Right lobe of liver (tissue), 6 donors: Measurements from ENCODE around the gene SPAG6. TPM values are rescaled to one million over a fixed set of nuclear protein-coding genes. Genes with fewer than 3 reads are reported as not detected.
A peak's percentile ranks its signal among the peaks of the same experiment; 100 is the strongest.

Experiments used
- ATAC-seq, 4 donors: fragments of 200-7000 bp; cut with Tn5 transposase; one replicate each; pipeline ENCODE4 v1.9.1; 2020; ENCODE audit warnings: mild to moderate bottlenecking in 4 of 4, moderate library complexity in 4 of 4
- DNase-seq, 3 donors: peaks; one replicate each; pipeline ENCODE4 v3.0.0-alpha.2; 2020
- H3K27ac ChIP-seq, 3 donors: fragments of 200-600 bp; one replicate each; pipeline ENCODE4 v1.8.0; 2022
- H3K27me3 ChIP-seq, 2 donors: fragments of 200-600 bp; one replicate each; pipeline ENCODE4 v1.8.0; 2022
- H3K36me3 ChIP-seq, 4 donors: fragments of 200-600 bp; sonication (generic) in 1 of 4; one replicate each; pipeline versions ENCODE4 v1.5.1 to v1.8.0; 2017 to 2022; ENCODE audit warnings: control low read depth in 1 of 4
- H3K4me1 ChIP-seq, 4 donors: fragments of 200-600 bp; sonication (generic) in 1 of 4; one replicate each; pipeline versions ENCODE4 v1.5.1 to v1.8.0; 2017 to 2022; ENCODE audit warnings: control low read depth in 1 of 4
- H3K4me3 ChIP-seq, 3 donors: fragments of 200-600 bp; one replicate each; pipeline ENCODE4 v1.8.0; 2022
- H3K9me3 ChIP-seq, 4 donors: fragments of 200-600 bp; sonication (generic) in 1 of 4; one replicate each; pipeline versions ENCODE4 v1.5.1 to v1.8.0; 2017 to 2022; ENCODE audit warnings: control low read depth in 1 of 4
- CTCF ChIP-seq, 4 donors: fragments of 200-600 bp in 3 of 4; fragments of 450-650 bp in 1 of 4; IDR thresholded peaks; one replicate each; pipeline versions ENCODE4 v1.5.1 to v1.8.0; 2016 to 2022; ENCODE audit warnings: antibody characterized with exemption in 4 of 4, mild to moderate bottlenecking in 2 of 4
- POLR2A ChIP-seq: fragments of 450-650 bp; IDR thresholded peaks from one replicate; pipeline ENCODE4 v1.6.1; 2017; ENCODE audit warnings: antibody characterized with exemption, mild to moderate bottlenecking
- WGBS: methylation state at CpG from one replicate; pipeline ENCODE4 v1.1.6; 2018; ENCODE audit warnings: low coverage, low lambda C conversion rate; ENCODE audit not compliant: insufficient coverage; ENCODE audit errors: missing lambda C conversion rate; 5-methylcytosine and 5-hydroxymethylcytosine counted together
- intact Hi-C, 2 donors: fragments of 100-400 bp; cut with DNase I; formaldehyde crosslinking; loops; one replicate each; pipeline versions ENCODE4 v1.11.2 to v1.14.1; 2022
- total RNA-seq, 6 experiments: library from RNA; depleted of rRNA in 2 of 6; stranded (reverse); fragments of >200 nt in 2 of 6; fragmentation: NEBNext Ultra II Directional in 3 of 6; extraction: Animal tissue kit (Norgen Biotek cat#: 25700) in 3 of 6; gene quantifications; one replicate each; pipeline versions ENCODE4 v1.1.0 to v1.2.4, GENCODE V29; 2016 to 2023
- donor health status: DM: no; HTN: yes; CAD: no.
- donor health status: DM: no; HTN: no; CAD: no.
- donor health status: DM: no; HTN: no; CAD: no.
- donor health status: DM: no; HTN: yes; CAD: no.
- donor health status: DM: no; HTN: yes; CAD: no.

The SPAG6 gene
- total RNA-seq, 6 experiments from 2014 or later = not detected

- Histone ChIP-seq H3K27ac (peak overlapping the region; percentile 89 to 98 (median 95)), H3K4me1 (peaks cover 0 to 20% (median 3%) of the 10 kb centered on the region in 4 donors), H3K9me3 (no peaks in the 10 kb centered on the region), H3K27me3 (peaks cover 21 to 74% of the 10 kb centered on the region in 2 donors), H3K4me3 (peak overlapping the region; percentile 75 to 85 (median 75)), H3K36me3 (no peaks in the 10 kb centered on the region)
- TF ChIP-seq POLR2A (no peak), CTCF (IDR thresholded peaks at IDR 0.05) (no peak)
- WGBS = 2% methylated on average over 13 of the region's 13 CpGs
- ATAC-seq (peak in 2 of 4 donors; percentile 6 to 8), DNase-seq (no peak)
- intact Hi-C loops = no loop called here
Observed at GRCh38 chr10:22339761-22340328, 5.5 kb upstream of the SPAG6 start.

- ATAC-seq = peak; percentile 78 to 86 (median 82)
- Histone ChIP-seq H3K4me3 (peak overlapping the region; percentile 75 to 85 (median 75)), H3K9me3 (no peaks in the 10 kb centered on the region), H3K27ac (peak overlapping the region; percentile 89 to 98 (median 95)), H3K27me3 (peaks cover 28 to 74% of the 10 kb centered on the region in 2 donors), H3K4me1 (peaks cover 0 to 13% (median 3%) of the 10 kb centered on the region in 4 donors), H3K36me3 (no peaks in the 10 kb centered on the region)
- DNase-seq = peak; percentile 75 to 82 (median 79)
- WGBS = 1% methylated on average over 11 of the region's 98 CpGs
- intact Hi-C loops = no loop called here
- TF ChIP-seq CTCF (IDR thresholded peaks at IDR 0.05) (no peak), POLR2A (peak; percentile 64)
Observed at GRCh38 chr10:22340329-22341189, 4.7 kb upstream of the SPAG6 start.

GRCh38 chr10:22341190-22341925, 3.9 kb upstream of the SPAG6 start:
- Histone ChIP-seq H3K4me3 (peak overlapping the region; percentile 75 to 85 (median 75)), H3K36me3 (no peaks in the 10 kb centered on the region), H3K27ac (peak overlapping the region; percentile 89 to 98 (median 95)), H3K27me3 (peaks cover 28 to 66% of the 10 kb centered on the region in 2 donors), H3K9me3 (no peaks in the 10 kb centered on the region), H3K4me1 (peaks cover 0 to 7% (median 3%) of the 10 kb centered on the region in 4 donors)
- intact Hi-C loops = no loop called here
- no peak for TF ChIP-seq POLR2A
- TF ChIP-seq CTCF (IDR thresholded peaks at IDR 0.05) = no peak
- peak; percentile 47 to 58 (median 52) for ATAC-seq
- no peak for DNase-seq
- WGBS = 2% methylated on average over 24 of the region's 40 CpGs

GRCh38 chr10:22341926-22342196, 3.4 kb upstream of the SPAG6 start:
- intact Hi-C loops = no loop called here

More at GRCh38 chr10:22341926-22342196, 3.4 kb upstream of the SPAG6 start:
- 39% methylated on average over 3 of the region's 3 CpGs for WGBS
- no peak for ATAC-seq
- Histone ChIP-seq H3K9me3 (no peaks in the 10 kb centered on the region), H3K4me1 (peaks cover 0 to 5% (median 1%) of the 10 kb centered on the region in 4 donors), H3K27me3 (peaks cover 26 to 61% of the 10 kb centered on the region in 2 donors), H3K4me3 (no peak overlapping the region), H3K36me3 (no peaks in the 10 kb centered on the region), H3K27ac (no peak overlapping the region)
- TF ChIP-seq POLR2A (no peak), CTCF (IDR thresholded peaks at IDR 0.05) (no peak)
- no peak for DNase-seq
